Aorta (tissue), 5 donors: Measurements from ENCODE around the gene APOC3. TPM values are rescaled to one million over a fixed set of nuclear protein-coding genes. Genes with fewer than 3 reads are reported as not detected.

ENCODE experiments used
- ATAC-seq: fragments of 200-7000 bp; cut with Tn5 transposase; one replicate; pipeline ENCODE4 v1.9.1; 2022; ENCODE audit warnings: moderate library complexity; ENCODE audit not compliant: low FRiP score
- DNase-seq, 2 donors: peaks; one replicate each; pipeline ENCODE4 v3.0.0-alpha.2; 2020
- H3K27ac ChIP-seq, 2 donors: one replicate each; pipeline ENCODE4 v1.5.1; 2013; ENCODE audit warnings: low read length in 2 of 2, mild to moderate bottlenecking in 2 of 2, moderate library complexity in 2 of 2, control low read depth in 1 of 2, inconsistent platforms in 1 of 2, low read depth in 1 of 2
- H3K27me3 ChIP-seq, 2 donors: one replicate each; pipeline ENCODE4 v1.6.1; 2013; ENCODE audit warnings: control low read depth in 1 of 2, low read length in 1 of 2, mild to moderate bottlenecking in 1 of 2, moderate library complexity in 1 of 2; ENCODE audit not compliant: insufficient read depth in 2 of 2, control insufficient read depth in 1 of 2
- H3K36me3 ChIP-seq, 2 donors: one replicate each; pipeline ENCODE4 v1.6.1; 2013; ENCODE audit warnings: control low read depth in 1 of 2, low read length in 1 of 2, mild to moderate bottlenecking in 1 of 2; ENCODE audit not compliant: insufficient read depth in 2 of 2, control insufficient read depth in 1 of 2
- H3K4me1 ChIP-seq, 2 donors: one replicate each; pipeline ENCODE4 v1.6.1; 2013; ENCODE audit warnings: low read length in 2 of 2, control low read depth in 1 of 2, mild to moderate bottlenecking in 1 of 2, moderate library complexity in 1 of 2; ENCODE audit not compliant: insufficient read depth in 2 of 2, control insufficient read depth in 1 of 2
- H3K4me3 ChIP-seq, 2 donors: one replicate each; pipeline ENCODE4 v1.5.1; 2013; ENCODE audit warnings: low read length in 2 of 2, control low read depth in 1 of 2, mild to moderate bottlenecking in 1 of 2
- H3K9me3 ChIP-seq: one replicate; pipeline ENCODE4 v1.6.1; 2013; ENCODE audit warnings: mild to moderate bottlenecking, low read length; ENCODE audit not compliant: control insufficient read depth
- WGBS, 2 donors: extraction: QIAGEN DNeasy Blood & Tissue Kit; methylation state at CpG; one replicate each; pipeline ENCODE4 v1.1.7; 2013; 5-methylcytosine and 5-hydroxymethylcytosine counted together
- intact Hi-C, 2 donors: fragments of 100-400 bp; cut with DNase I; formaldehyde crosslinking; loops; one replicate each; pipeline versions ENCODE4 v1.14.2 to v1.15.0; 2022
- polyA plus RNA-seq, 2 donors: library from polyadenylated mRNA; stranded (reverse); fragments of 200-250 nt; gene quantifications; one replicate each; pipeline ENCODE4 v1.2.3, GENCODE V29; 2013
- total RNA-seq, 2 donors: library from RNA; stranded (reverse); fragmentation: NEBNext Ultra II Directional; extraction: Animal tissue kit (Norgen Biotek cat#: 25700); gene quantifications; one replicate each; pipeline ENCODE4 v1.2.1, GENCODE V29; 2021
- donor health status: healthy with polysubstance abuse.
- donor health status: Bipolar disorder and iron deficiency.
- donor health status: DM: no; HTN: no; CAD: no.
- donor health status: DM: no; HTN: no; CAD: no.
- donor health status: DM: yes; HTN: yes; CAD: no.

APOC3 gene
- total and polyA plus RNA-seq, 4 donors = 335 TPM; not detected in 3

DNA sequence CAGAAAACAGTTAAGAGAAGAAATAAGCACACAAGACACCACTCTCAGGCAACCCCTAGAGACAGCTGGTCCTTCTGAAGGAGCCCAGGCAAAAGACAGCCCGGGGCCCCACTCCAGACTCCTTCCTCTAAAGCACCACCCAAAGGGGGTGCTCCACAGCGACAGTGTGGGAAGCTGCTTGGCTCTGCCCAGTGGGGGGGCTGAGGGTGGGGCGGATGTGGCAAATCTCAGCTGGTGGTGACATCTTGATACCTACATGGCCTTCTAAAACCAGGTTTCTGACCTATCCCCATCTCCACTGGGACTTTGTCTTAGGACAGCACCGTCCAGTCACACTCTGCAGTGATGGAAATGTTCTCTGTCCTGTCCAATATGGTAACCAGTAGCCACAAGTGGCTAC lies 17.9 kb downstream of the APOC3 start:
- intact Hi-C loops = no loop called here
- H3K36me3 ChIP-seq = peaks cover 0 to 15% of the 10 kb centered on the region in 2 donors
- no peaks in the 10 kb centered on the region for H3K27me3 ChIP-seq
- no peak overlapping the region for H3K27ac ChIP-seq
- ATAC-seq (no peak), DNase-seq (no peak)
- H3K4me1 ChIP-seq = no peaks in the 10 kb centered on the region
- 95 to 97% methylated on average over 4 of the region's 4 CpGs for WGBS, 2 donors
- no peak overlapping the region for H3K4me3 ChIP-seq
- no peaks in the 10 kb centered on the region for H3K9me3 ChIP-seq

- ATAC-seq (no peak), DNase-seq (peak in 1 of 2 donors; percentile 46)
- Histone ChIP-seq H3K27me3 (no peaks in the 10 kb centered on the region), H3K4me3 (no peak overlapping the region), H3K4me1 (no peaks in the 10 kb centered on the region), H3K27ac (no peak overlapping the region), H3K9me3 (no peaks in the 10 kb centered on the region), H3K36me3 (peaks cover 0 to 11% of the 10 kb centered on the region in 2 donors)
- intact Hi-C loops = no loop called here
- 96% methylated on average over 12 of the region's 12 CpGs for WGBS, 2 donors
These were observed 19.4 kb downstream of the APOC3 start for GRCh38 chr11:116849060-116849459.

- H3K36me3 ChIP-seq = peaks cover 0 to 11% of the 10 kb centered on the region in 2 donors
- H3K9me3 ChIP-seq = no peaks in the 10 kb centered on the region
- H3K4me1 ChIP-seq = no peaks in the 10 kb centered on the region
- H3K4me3 ChIP-seq = no peak overlapping the region
- no peak overlapping the region for H3K27ac ChIP-seq
- WGBS, 2 donors = 94 to 98% methylated on average over 6 of the region's 6 CpGs
- intact Hi-C loops = no loop called here
- H3K27me3 ChIP-seq = no peaks in the 10 kb centered on the region
- ATAC-seq (no peak), DNase-seq (no peak)
These were observed 19.8 kb downstream of the APOC3 start for GRCh38 chr11:116849486-116849885.

DNA sequence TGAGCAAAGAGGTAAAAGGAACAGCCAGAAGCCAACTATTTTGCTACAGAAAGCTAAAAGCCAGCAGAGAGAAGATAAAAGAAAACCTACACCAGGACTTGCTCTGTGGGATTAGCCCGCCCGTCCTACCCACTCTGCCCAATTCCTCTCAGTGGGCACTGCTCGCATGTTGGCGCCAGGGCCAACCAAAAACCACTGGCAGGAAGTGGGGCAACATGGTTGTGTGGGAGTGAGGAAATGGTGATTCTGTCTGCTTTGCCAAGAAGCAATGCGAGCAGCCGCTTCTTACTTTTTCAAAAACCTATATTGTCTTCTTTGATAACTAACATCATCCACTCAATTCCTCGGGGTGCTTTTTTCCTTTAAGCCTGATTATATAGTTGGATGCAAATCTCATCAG lies 21.9 kb downstream of the APOC3 start:
- 53 to 62% methylated on average over 7 of the region's 7 CpGs for WGBS, 2 donors
- intact Hi-C loops = no loop called here
- Histone ChIP-seq H3K9me3 (no peaks in the 10 kb centered on the region), H3K27ac (no peak overlapping the region), H3K36me3 (peaks cover 0 to 7% of the 10 kb centered on the region in 2 donors), H3K4me3 (no peak overlapping the region), H3K4me1 (no peaks in the 10 kb centered on the region), H3K27me3 (no peaks in the 10 kb centered on the region)
- DNase-seq (peak in 1 of 2 donors; percentile 63), ATAC-seq (no peak)

DNA sequence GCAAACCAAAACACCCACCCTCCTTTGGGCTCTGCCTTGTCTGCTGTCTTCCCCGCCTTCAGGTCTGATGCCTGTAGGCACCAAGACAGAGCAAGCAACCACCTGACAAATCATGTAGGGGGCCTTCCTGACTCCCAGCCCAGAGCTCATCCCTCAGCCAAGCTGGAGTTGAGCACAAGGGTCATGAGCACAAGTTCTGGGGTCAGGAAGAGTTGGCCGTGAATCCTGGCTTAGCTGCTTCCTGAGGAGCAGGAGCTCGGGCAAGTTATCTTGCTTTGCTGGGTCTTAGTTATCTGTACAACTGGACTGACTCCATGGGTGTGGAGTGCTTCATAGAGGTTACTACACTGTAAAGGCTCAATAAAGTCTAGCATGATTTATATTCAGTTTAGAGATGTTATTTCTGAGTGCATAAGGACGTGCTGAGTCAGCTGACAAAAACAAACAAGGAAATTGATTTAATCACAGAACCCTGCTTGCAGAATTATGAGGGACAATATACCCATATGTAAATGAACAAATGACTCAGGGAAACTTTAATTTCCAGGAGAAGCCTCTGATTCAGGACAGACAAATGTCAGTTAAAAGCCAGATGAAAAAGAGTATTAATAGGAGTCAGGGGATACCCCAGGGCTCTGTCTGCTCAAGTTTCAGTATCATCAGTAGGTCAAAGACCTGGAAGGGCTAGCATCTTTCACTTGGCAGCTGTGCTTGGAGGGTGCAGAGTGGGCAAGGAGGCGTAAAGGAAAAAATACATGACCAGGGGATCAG lies 22.7 kb downstream of the APOC3 start:
- ATAC-seq (peak; percentile 55), DNase-seq (no peak)
- Histone ChIP-seq H3K9me3 (no peaks in the 10 kb centered on the region), H3K27me3 (no peaks in the 10 kb centered on the region), H3K4me1 (no peaks in the 10 kb centered on the region), H3K36me3 (peaks cover 0 to 4% of the 10 kb centered on the region in 2 donors), H3K4me3 (no peak overlapping the region), H3K27ac (peak overlapping the region in 1 of 2 donors; percentile 5)
- WGBS, 2 donors = 58 to 60% methylated on average over 5 of the region's 5 CpGs
- intact Hi-C loops = no loop called here

GRCh38 chr11:116853461-116854073 lies 23.9 kb downstream of the APOC3 start:
- DNase-seq = no peak
- 71 to 93% methylated on average over 6 of the region's 6 CpGs for WGBS, 2 donors
- no peaks in the 10 kb centered on the region for H3K27me3 ChIP-seq
- intact Hi-C loops = no loop called here
- H3K27ac ChIP-seq = no peak overlapping the region
- no peaks in the 10 kb centered on the region for H3K9me3 ChIP-seq
- H3K4me3 ChIP-seq = no peak overlapping the region
- H3K36me3 ChIP-seq = peaks cover 0 to 2% of the 10 kb centered on the region in 2 donors
- H3K4me1 ChIP-seq = no peaks in the 10 kb centered on the region
- no peak for ATAC-seq

GRCh38 chr11:116855413-116855812 lies 25.7 kb downstream of the APOC3 start:
- intact Hi-C loops = no loop called here
- WGBS, 2 donors = 94 to 95% methylated on average over 7 of the region's 7 CpGs
- H3K9me3 ChIP-seq = no peaks in the 10 kb centered on the region
- no peak overlapping the region for H3K4me3 ChIP-seq
- no peaks in the 10 kb centered on the region for H3K27me3 ChIP-seq
- DNase-seq (peak in 1 of 2 donors; percentile 56), ATAC-seq (no peak)
- no peak overlapping the region for H3K27ac ChIP-seq
- H3K36me3 ChIP-seq = peaks cover 0 to 6% of the 10 kb centered on the region in 2 donors
- H3K4me1 ChIP-seq = no peaks in the 10 kb centered on the region

- peaks cover 0 to 8% of the 10 kb centered on the region in 2 donors for H3K36me3 ChIP-seq
- H3K9me3 ChIP-seq = no peaks in the 10 kb centered on the region
- intact Hi-C loops = no loop called here
- no peak for DNase-seq
- no peak overlapping the region for H3K4me3 ChIP-seq
- WGBS, 2 donors = 77 to 93% methylated on average over 5 of the region's 5 CpGs
- H3K4me1 ChIP-seq = no peaks in the 10 kb centered on the region
- no peak overlapping the region for H3K27ac ChIP-seq
- no peak for ATAC-seq
- no peaks in the 10 kb centered on the region for H3K27me3 ChIP-seq
These were observed 26.7 kb downstream of the APOC3 start for GRCh38 chr11:116856423-116856822.

DNA sequence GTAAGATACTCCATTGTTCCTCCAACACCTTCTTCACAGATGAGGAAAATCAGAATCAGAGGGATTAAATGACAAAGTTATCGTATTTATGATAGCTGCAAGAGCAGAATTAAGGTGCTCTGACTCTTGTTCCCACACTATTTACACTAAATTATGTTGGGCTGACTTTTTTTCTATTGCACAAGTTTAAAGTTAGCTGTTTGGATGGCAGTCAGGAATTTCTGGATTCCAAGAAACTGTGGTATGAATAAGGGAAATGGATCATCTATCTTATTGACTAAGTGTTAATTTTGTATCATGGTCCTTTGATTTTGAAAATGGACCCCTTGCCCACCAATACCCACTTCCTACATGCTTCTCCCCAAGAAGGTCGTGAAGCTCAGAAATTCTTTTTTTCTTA lies 27.6 kb downstream of the APOC3 start:
- intact Hi-C loops = no loop called here
- DNase-seq = no peak

More for the DNA sequence above, 27.6 kb downstream of the APOC3 start:
- no peak overlapping the region for H3K27ac ChIP-seq
- H3K4me1 ChIP-seq = no peaks in the 10 kb centered on the region
- H3K36me3 ChIP-seq = peaks cover 5 to 9% of the 10 kb centered on the region in 2 donors
- 63 to 70% methylated on average over 2 of the region's 2 CpGs for WGBS, 2 donors
- H3K4me3 ChIP-seq = no peak overlapping the region
- H3K27me3 ChIP-seq = no peaks in the 10 kb centered on the region
- no peaks in the 10 kb centered on the region for H3K9me3 ChIP-seq
- ATAC-seq = no peak
